ENCODE measurements around the gene AP1S2.

Gene AP1S2

DNA sequence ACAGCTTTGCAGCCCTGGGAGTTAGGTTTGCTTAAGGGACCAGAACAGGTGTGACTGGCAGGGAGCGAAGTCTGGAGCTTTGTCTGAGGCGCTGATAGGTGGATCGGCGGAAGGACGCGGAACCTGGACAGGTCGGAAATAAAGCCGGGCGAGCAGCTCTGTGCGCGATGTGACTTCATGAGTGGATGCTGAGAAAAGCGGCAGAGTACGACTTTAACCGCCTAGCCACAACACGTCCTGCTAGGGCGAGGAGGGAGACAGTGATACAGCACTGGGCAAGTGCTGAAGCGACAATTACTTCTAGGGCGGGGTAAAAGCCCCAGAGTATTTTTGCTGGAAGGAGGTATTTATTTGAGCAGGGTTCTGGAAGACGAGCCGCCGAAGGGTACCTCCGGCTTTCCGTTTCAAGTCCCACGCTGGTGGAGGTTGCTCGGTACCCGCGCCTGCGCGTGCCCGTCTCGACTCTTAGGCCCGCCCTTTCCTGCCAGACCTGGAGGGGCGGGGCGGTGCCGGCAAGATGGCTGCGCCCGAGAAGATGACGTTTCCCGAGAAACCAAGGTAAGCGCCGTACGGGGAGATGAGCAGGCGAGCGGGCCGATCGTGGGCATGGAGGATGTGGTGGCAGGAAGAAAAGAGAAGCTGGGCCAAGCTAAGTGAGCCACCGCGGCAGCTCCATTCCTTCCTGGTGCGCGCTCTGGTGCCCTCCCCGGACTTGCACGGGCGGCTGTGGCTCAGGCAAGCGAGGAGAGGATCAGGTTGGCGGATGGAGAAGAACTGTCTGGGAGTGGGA is 64.4 kb downstream of the AP1S2 start, which contains the start of gene ZRSR2:
TSS of gene ZRSR2 (plus strand) at position 506 of the 790 bp plus-strand sequence. CDS start at position 518, 12 bp downstream.
- Histone ChIP-seq H3K9me3 (ENCODE audit: insufficient read depth, low read depth, low read length) (no peaks in the 10 kb centered on the region), H4K20me1 (ENCODE audit: insufficient read depth, low read length, poor library complexity, severe bottlenecking) (peaks cover 3% of the 10 kb centered on the region), H3K9me2 (replicated peaks; ENCODE audit: low read depth, low read length) (no peaks in the 10 kb centered on the region), H3K4me2 (ENCODE audit: low read depth, low read length, poor library complexity, severe bottlenecking) (peak within 1 kb of the TSS; percentile 90), H2AFZ (ENCODE audit: low read length) (peak within 1 kb of the TSS; percentile 94), H3K9ac (ENCODE audit: low read depth, low read length, poor library complexity, severe bottlenecking) (peak within 1 kb of the TSS; percentile 71), H3F3A (ENCODE audit: low read depth) (no peaks in the 10 kb centered on the region), H3K4me1 (ENCODE audit: insufficient read depth, low read length, poor library complexity, severe bottlenecking) (peaks cover 3% of the 10 kb centered on the region), H3K4me3 (ENCODE audit: low read length, poor library complexity, severe bottlenecking) (peak within 1 kb of the TSS; percentile 91), H3K27me3 (ENCODE audit: insufficient read depth, low read length, poor library complexity, severe bottlenecking) (no peaks in the 10 kb centered on the region), H3K36me3 (ENCODE audit: insufficient read depth, low read length) (no peaks in the 10 kb centered on the region), H3K79me2 (ENCODE audit: insufficient read depth, low read length) (peaks cover 28% of the 10 kb centered on the region)
- TF ChIP-seq, protein P1, sequence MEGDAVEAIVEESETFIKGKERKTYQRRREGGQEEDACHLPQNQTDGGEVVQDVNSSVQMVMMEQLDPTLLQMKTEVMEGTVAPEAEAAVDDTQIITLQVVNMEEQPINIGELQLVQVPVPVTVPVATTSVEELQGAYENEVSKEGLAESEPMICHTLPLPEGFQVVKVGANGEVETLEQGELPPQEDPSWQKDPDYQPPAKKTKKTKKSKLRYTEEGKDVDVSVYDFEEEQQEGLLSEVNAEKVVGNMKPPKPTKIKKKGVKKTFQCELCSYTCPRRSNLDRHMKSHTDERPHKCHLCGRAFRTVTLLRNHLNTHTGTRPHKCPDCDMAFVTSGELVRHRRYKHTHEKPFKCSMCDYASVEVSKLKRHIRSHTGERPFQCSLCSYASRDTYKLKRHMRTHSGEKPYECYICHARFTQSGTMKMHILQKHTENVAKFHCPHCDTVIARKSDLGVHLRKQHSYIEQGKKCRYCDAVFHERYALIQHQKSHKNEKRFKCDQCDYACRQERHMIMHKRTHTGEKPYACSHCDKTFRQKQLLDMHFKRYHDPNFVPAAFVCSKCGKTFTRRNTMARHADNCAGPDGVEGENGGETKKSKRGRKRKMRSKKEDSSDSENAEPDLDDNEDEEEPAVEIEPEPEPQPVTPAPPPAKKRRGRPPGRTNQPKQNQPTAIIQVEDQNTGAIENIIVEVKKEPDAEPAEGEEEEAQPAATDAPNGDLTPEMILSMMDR (conservative IDR thresholded peaks at IDR 0.05; ENCODE audit: low read length): no peak
- TF ChIP-seq EZH2phosphoT487 (IDR thresholded peaks at IDR 0.05; ENCODE audit: borderline replicate concordance): no peak

DNA sequence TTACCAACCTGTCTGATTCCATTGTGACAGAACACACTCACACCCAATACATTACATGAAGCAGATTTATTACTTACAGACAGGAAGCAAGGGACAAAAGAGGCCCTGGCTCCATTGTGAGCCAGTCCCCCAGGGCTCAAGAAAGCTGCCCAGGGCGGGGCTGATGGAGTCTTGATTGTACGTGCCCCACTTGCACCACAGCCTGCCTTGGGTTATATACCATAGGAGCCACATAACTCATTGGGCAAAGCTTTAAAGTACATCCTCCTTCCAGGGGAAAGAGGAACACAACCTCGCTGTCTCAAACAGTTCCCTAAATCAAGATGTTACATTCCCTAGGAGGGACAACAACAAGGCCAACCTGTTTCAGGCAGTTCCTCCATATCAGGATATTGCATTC is 67.7 kb downstream of the AP1S2 start:
- no peak overlapping the region for H2AFZ ChIP-seq (ENCODE audit: low read length)

DNA sequence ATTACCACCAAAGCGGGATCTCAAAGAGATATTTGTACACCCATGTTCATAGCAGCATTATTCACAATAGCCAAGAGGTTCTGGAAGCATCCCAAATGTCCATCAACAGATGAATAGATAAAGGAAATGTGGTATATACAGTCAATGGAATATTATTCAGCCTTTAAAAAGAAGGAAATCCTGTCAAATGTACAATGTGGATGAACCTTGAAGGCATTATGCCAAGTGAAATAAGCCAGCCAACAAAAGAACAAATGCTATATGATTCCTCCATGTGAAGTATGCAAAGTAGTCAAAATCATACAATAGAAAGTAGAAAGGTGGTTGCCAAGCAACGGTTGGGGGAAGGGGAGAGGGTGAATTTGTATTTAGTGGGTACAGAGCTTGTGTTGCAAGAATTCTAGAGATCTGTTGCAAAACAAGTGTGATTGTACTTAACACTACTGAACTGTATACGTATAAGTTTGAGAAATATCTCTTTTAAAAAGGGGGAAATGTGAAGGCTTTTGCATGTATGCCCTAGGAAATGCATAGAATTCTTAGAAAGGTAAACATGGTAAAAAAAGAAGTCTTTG is 69.3 kb downstream of the AP1S2 start:
- Histone ChIP-seq H3K4me3 (ENCODE audit: low read length, poor library complexity, severe bottlenecking) (no peak overlapping the region), H3K79me2 (ENCODE audit: insufficient read depth, low read length) (no peaks in the 10 kb centered on the region), H3K9me2 (replicated peaks; ENCODE audit: low read depth, low read length) (no peaks in the 10 kb centered on the region), H4K20me1 (ENCODE audit: insufficient read depth, low read length, poor library complexity, severe bottlenecking) (no peaks in the 10 kb centered on the region), H3K36me3 (ENCODE audit: insufficient read depth, low read length) (peaks cover 9% of the 10 kb centered on the region; the same call in 1 of the 2 replicates), H3K9ac (ENCODE audit: low read depth, low read length, poor library complexity, severe bottlenecking) (no peak overlapping the region), H3F3A (ENCODE audit: low read depth) (no peaks in the 10 kb centered on the region), H3K27me3 (ENCODE audit: insufficient read depth, low read length, poor library complexity, severe bottlenecking) (no peaks in the 10 kb centered on the region), H3K4me1 (ENCODE audit: insufficient read depth, low read length, poor library complexity, severe bottlenecking) (peaks cover 3% of the 10 kb centered on the region), H2AFZ (ENCODE audit: low read length) (no peak overlapping the region), H3K9me3 (ENCODE audit: insufficient read depth, low read depth, low read length) (no peaks in the 10 kb centered on the region), H3K4me2 (ENCODE audit: low read depth, low read length, poor library complexity, severe bottlenecking) (no peak overlapping the region)
- TF ChIP-seq EZH2phosphoT487 (IDR thresholded peaks at IDR 0.05; ENCODE audit: borderline replicate concordance): no peak
- TF ChIP-seq, protein P1 (conservative IDR thresholded peaks at IDR 0.05; ENCODE audit: low read length): no peak

More for the DNA sequence above, 67.7 kb downstream of the AP1S2 start:
- Histone ChIP-seq H3F3A (ENCODE audit: low read depth) (no peaks in the 10 kb centered on the region), H3K79me2 (ENCODE audit: insufficient read depth, low read length) (peaks cover 4% of the 10 kb centered on the region; the same call in 1 of the 2 replicates), H3K4me1 (ENCODE audit: insufficient read depth, low read length, poor library complexity, severe bottlenecking) (peaks cover 3% of the 10 kb centered on the region), H3K4me2 (ENCODE audit: low read depth, low read length, poor library complexity, severe bottlenecking) (no peak overlapping the region), H3K27me3 (ENCODE audit: insufficient read depth, low read length, poor library complexity, severe bottlenecking) (no peaks in the 10 kb centered on the region), H3K9ac (ENCODE audit: low read depth, low read length, poor library complexity, severe bottlenecking) (no peak overlapping the region), H3K9me2 (replicated peaks; ENCODE audit: low read depth, low read length) (no peaks in the 10 kb centered on the region), H3K4me3 (ENCODE audit: low read length, poor library complexity, severe bottlenecking) (no peak overlapping the region), H3K9me3 (ENCODE audit: insufficient read depth, low read depth, low read length) (no peaks in the 10 kb centered on the region), H3K36me3 (ENCODE audit: insufficient read depth, low read length) (peaks cover 9% of the 10 kb centered on the region; the same call in 1 of the 2 replicates), H4K20me1 (ENCODE audit: insufficient read depth, low read length, poor library complexity, severe bottlenecking) (no peaks in the 10 kb centered on the region)
- TF ChIP-seq, protein P1 (conservative IDR thresholded peaks at IDR 0.05; ENCODE audit: low read length): no peak
- TF ChIP-seq EZH2phosphoT487 (IDR thresholded peaks at IDR 0.05; ENCODE audit: borderline replicate concordance): no peak

Measured in Loucy (cell line).